DOHH2 (cell line): ENCODE data around the gene CABLES1.
"Not testable (repeated sequence)": the region's sequence is repeated elsewhere in the genome, so short reads cannot be mapped to it uniquely, and the experiment has no call there.

Experiments
- H3F3A ChIP-seq: fragments of 200-600 bp; sonication (generic), shearing (Covaris generic); 2 replicates; pipeline ENCODE4 v1.6.0; 2016; ENCODE audit warnings: antibody characterized with exemption, mild to moderate bottlenecking; ENCODE audit not compliant: control insufficient read depth, insufficient read depth
- H3K27ac ChIP-seq: fragments of 200-600 bp; sonication (generic); 2 replicates; pipeline ENCODE4 v1.5.1; 2014; ENCODE audit warnings: low read depth, mild to moderate bottlenecking, low read length, moderate library complexity
- H3K27me3 ChIP-seq: fragments of 200-600 bp; sonication (generic); 2 replicates; pipeline ENCODE4 v1.6.1; 2014; ENCODE audit warnings: mild to moderate bottlenecking, low read length, mixed read lengths; ENCODE audit not compliant: control insufficient read depth
- H3K36me3 ChIP-seq: fragments of 200-600 bp; sonication (generic); 2 replicates; pipeline ENCODE4 v1.6.1; 2014; ENCODE audit warnings: mild to moderate bottlenecking, low read length, moderate library complexity, mixed read lengths; ENCODE audit not compliant: control insufficient read depth
- H3K4me1 ChIP-seq: fragments of 200-600 bp; sonication (generic); 2 replicates; pipeline ENCODE4 v1.6.1; 2014; ENCODE audit warnings: mild to moderate bottlenecking, low read length, mixed read lengths; ENCODE audit not compliant: control insufficient read depth
- H3K4me2 ChIP-seq: fragments of 200-600 bp; sonication (generic); 2 replicates; pipeline ENCODE4 v1.6.0; 2014; ENCODE audit warnings: mild to moderate bottlenecking, low read length, moderate library complexity
- H3K4me3 ChIP-seq: fragments of 200-600 bp; sonication (generic); 2 replicates; pipeline ENCODE4 v1.5.1; 2014; ENCODE audit warnings: mild to moderate bottlenecking, low read length, mixed read lengths
- H3K79me2 ChIP-seq: fragments of 200-600 bp; sonication (generic); 2 replicates; pipeline ENCODE4 v1.6.1; 2014; ENCODE audit warnings: mild to moderate bottlenecking, low read length, mixed read lengths; ENCODE audit not compliant: control insufficient read depth
- H3K9me2 ChIP-seq: fragments of 200-600 bp; sonication (generic); replicated peaks from 2 replicates; pipeline ENCODE4 v1.6.1; 2014; ENCODE audit warnings: mild to moderate bottlenecking, low read length, mixed read lengths; ENCODE audit not compliant: control insufficient read depth
- H3K9me3 ChIP-seq: fragments of 200-600 bp; sonication (generic); 2 replicates; pipeline ENCODE4 v1.6.1; 2014; ENCODE audit warnings: antibody characterized with exemption, low read length, mixed read lengths; ENCODE audit not compliant: control insufficient read depth, insufficient read depth
- H4K20me1 ChIP-seq: fragments of 200-600 bp; sonication (generic); 2 replicates; pipeline ENCODE4 v1.6.0; 2014; ENCODE audit warnings: low read depth, mild to moderate bottlenecking, antibody characterized with exemption, low read length, moderate library complexity; ENCODE audit not compliant: control insufficient read depth, insufficient read depth
- CTCF ChIP-seq: fragments of 200-600 bp; sonication (generic); IDR thresholded peaks from one replicate; pipeline ENCODE4 v1.5.1; 2014; ENCODE audit warnings: antibody characterized with exemption, mild to moderate bottlenecking, low read depth, low read length; ENCODE audit not compliant: poor library complexity, severe bottlenecking
- EZH2phosphoT487 ChIP-seq: fragments of 200-600 bp; sonication (generic); IDR thresholded peaks from 2 replicates; pipeline ENCODE4 v1.6.1; 2017; ENCODE audit warnings: borderline replicate concordance, mild to moderate bottlenecking, antibody characterized with exemption, low read length, moderate library complexity, mixed read lengths

Gene CABLES1

GRCh38 chr18:23095463-23095862 is 39.8 kb upstream of the CABLES1 start:
- no peaks in the 10 kb centered on the region for H3K36me3 ChIP-seq
- H3K79me2 ChIP-seq = no peaks in the 10 kb centered on the region
- no peaks in the 10 kb centered on the region for H3K9me2 ChIP-seq
- H3K4me1 ChIP-seq = no peaks in the 10 kb centered on the region
- no peaks in the 10 kb centered on the region for H3F3A ChIP-seq
- H4K20me1 ChIP-seq = no peaks in the 10 kb centered on the region
- no peak overlapping the region for H3K27ac ChIP-seq
- no peak overlapping the region for H3K4me3 ChIP-seq
- TF ChIP-seq CTCF = peak; percentile 30
- TF ChIP-seq EZH2phosphoT487 = no peak
- H3K9me3 ChIP-seq = no peaks in the 10 kb centered on the region
- peaks cover 4% of the 10 kb centered on the region; the same call in 1 of the 2 replicates for H3K27me3 ChIP-seq
- H3K4me2 ChIP-seq = no peak overlapping the region

- not testable (repeated sequence) for H3K36me3 ChIP-seq, H3K27me3 ChIP-seq, H3K79me2 ChIP-seq, H3F3A ChIP-seq, H3K4me3 ChIP-seq, H3K9me3 ChIP-seq, H3K9me2 ChIP-seq, H3K27ac ChIP-seq, H3K4me2 ChIP-seq, H3K4me1 ChIP-seq, H4K20me1 ChIP-seq
These were observed 38.3 kb upstream of the CABLES1 start for GRCh38 chr18:23097016-23097415.

- H3F3A ChIP-seq = no peaks in the 10 kb centered on the region
- no peaks in the 10 kb centered on the region for H3K27me3 ChIP-seq
- H3K4me1 ChIP-seq = no peaks in the 10 kb centered on the region
- no peaks in the 10 kb centered on the region for H3K79me2 ChIP-seq
- H3K4me2 ChIP-seq = no peak overlapping the region
- H3K36me3 ChIP-seq = no peaks in the 10 kb centered on the region
- H3K4me3 ChIP-seq = no peak overlapping the region
- H3K9me3 ChIP-seq = no peaks in the 10 kb centered on the region
- TF ChIP-seq CTCF (no peak), EZH2phosphoT487 (no peak)
- no peaks in the 10 kb centered on the region for H4K20me1 ChIP-seq
- H3K9me2 ChIP-seq = no peaks in the 10 kb centered on the region
- no peak overlapping the region for H3K27ac ChIP-seq
These were observed 35.7 kb upstream of the CABLES1 start for GRCh38 chr18:23099621-23100020.

- Histone ChIP-seq H4K20me1 (no peaks in the 10 kb centered on the region), H3K27ac (no peak overlapping the region), H3K4me2 (no peak overlapping the region), H3K9me3 (no peaks in the 10 kb centered on the region), H3K27me3 (0 out of 2 replicates have a peak, but pooled peaks cover 2% of the 10 kb centered on the region), H3K36me3 (no peaks in the 10 kb centered on the region), H3F3A (no peaks in the 10 kb centered on the region), H3K4me3 (no peak overlapping the region), H3K9me2 (no peaks in the 10 kb centered on the region), H3K79me2 (no peaks in the 10 kb centered on the region), H3K4me1 (no peaks in the 10 kb centered on the region)
- TF ChIP-seq EZH2phosphoT487 = no peak
- TF ChIP-seq CTCF = no peak
These were observed 33.3 kb upstream of the CABLES1 start for GRCh38 chr18:23101861-23102432.
